Duodenal mucosa (tissue), 2 donors: ENCODE measurements around the gene CEP135.
A peak's percentile ranks its signal among the peaks of the same experiment; 100 is the strongest.

ENCODE experiments used
- H3K27ac ChIP-seq: one replicate; pipeline ENCODE4 v1.7.0; 2013; ENCODE audit warnings: low read depth, low read length
- H3K27me3 ChIP-seq, 2 donors: one replicate each; pipeline ENCODE4 v1.7.0; 2013; ENCODE audit warnings: low read length in 2 of 2, control low read depth in 1 of 2; ENCODE audit not compliant: insufficient read depth in 2 of 2, control insufficient read depth in 1 of 2
- H3K36me3 ChIP-seq, 2 donors: one replicate each; pipeline ENCODE4 v1.7.0; 2013; ENCODE audit warnings: low read length in 2 of 2, control low read depth in 1 of 2; ENCODE audit not compliant: insufficient read depth in 2 of 2, control insufficient read depth in 1 of 2
- H3K4me1 ChIP-seq, 2 donors: one replicate each; pipeline ENCODE4 v1.7.0; 2013; ENCODE audit warnings: low read length in 2 of 2, control low read depth in 1 of 2; ENCODE audit not compliant: insufficient read depth in 2 of 2, control insufficient read depth in 1 of 2
- H3K4me3 ChIP-seq, 2 donors: one replicate each; pipeline ENCODE4 v1.7.0; 2013; ENCODE audit warnings: low read length in 2 of 2, low read depth in 1 of 2
- H3K9ac ChIP-seq, 2 donors: one replicate each; pipeline ENCODE4 v1.7.0; 2013; ENCODE audit warnings: low read length in 2 of 2, low read depth in 1 of 2
- H3K9me3 ChIP-seq, 2 donors: one replicate each; pipeline ENCODE4 v1.7.0; 2013; ENCODE audit warnings: low read length in 2 of 2, control low read depth in 1 of 2; ENCODE audit not compliant: control insufficient read depth in 1 of 2

CEP135 gene

GRCh38 chr4:56004235-56004634 lies 55.5 kb downstream of the CEP135 start:
- no peak overlapping the region for H3K4me3 ChIP-seq
- peaks cover 0 to 23% of the 10 kb centered on the region in 2 donors for H3K36me3 ChIP-seq
- H3K9ac ChIP-seq = no peak overlapping the region
- H3K4me1 ChIP-seq = no peaks in the 10 kb centered on the region
- no peaks in the 10 kb centered on the region for H3K27me3 ChIP-seq
- H3K27ac ChIP-seq = no peak overlapping the region
- no peaks in the 10 kb centered on the region for H3K9me3 ChIP-seq

- H3K36me3 ChIP-seq = peaks cover 3 to 13% of the 10 kb centered on the region in 2 donors
- H3K27me3 ChIP-seq = no peaks in the 10 kb centered on the region
- no peak overlapping the region for H3K4me3 ChIP-seq
- no peaks in the 10 kb centered on the region for H3K9me3 ChIP-seq
- H3K4me1 ChIP-seq = no peaks in the 10 kb centered on the region
- H3K27ac ChIP-seq = no peak overlapping the region
- H3K9ac ChIP-seq = no peak overlapping the region
Observed at GRCh38 chr4:56007154-56007553, 58.4 kb downstream of the CEP135 start.

DNA sequence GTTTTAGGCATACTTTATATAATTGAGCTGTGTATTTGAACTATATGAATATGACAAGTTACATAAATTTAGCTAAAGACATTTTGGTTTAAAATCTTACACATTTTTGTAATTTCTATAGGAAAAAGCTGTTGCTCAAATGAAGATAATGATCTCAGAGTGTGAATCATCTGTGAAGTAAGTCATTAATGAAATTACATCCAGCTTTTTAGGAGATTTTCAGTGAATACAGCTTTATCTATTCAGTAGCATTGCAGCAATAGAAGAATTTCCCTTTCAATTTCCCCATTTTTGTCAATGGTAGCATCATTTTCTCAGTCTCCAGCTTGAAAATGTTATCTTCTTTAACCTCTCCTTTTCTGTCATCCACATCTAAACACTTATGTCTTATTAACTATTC lies 59.5 kb downstream of the CEP135 start:
- H3K36me3 ChIP-seq = peaks cover 3 to 19% of the 10 kb centered on the region in 2 donors
- H3K27ac ChIP-seq = no peak overlapping the region
- H3K9me3 ChIP-seq = no peaks in the 10 kb centered on the region
- H3K4me3 ChIP-seq = no peak overlapping the region
- H3K4me1 ChIP-seq = no peaks in the 10 kb centered on the region
- H3K9ac ChIP-seq = no peak overlapping the region
- no peaks in the 10 kb centered on the region for H3K27me3 ChIP-seq

GRCh38 chr4:56026596-56026995 lies 77.9 kb downstream of the CEP135 start:
- H3K27me3 ChIP-seq = no peaks in the 10 kb centered on the region
- H3K36me3 ChIP-seq = peaks cover 11 to 27% of the 10 kb centered on the region in 2 donors
- H3K9me3 ChIP-seq = peaks cover 0 to 3% of the 10 kb centered on the region in 2 donors
- H3K27ac ChIP-seq = no peak overlapping the region
- no peak overlapping the region for H3K4me3 ChIP-seq
- H3K9ac ChIP-seq = no peak overlapping the region
- H3K4me1 ChIP-seq = no peaks in the 10 kb centered on the region

DNA sequence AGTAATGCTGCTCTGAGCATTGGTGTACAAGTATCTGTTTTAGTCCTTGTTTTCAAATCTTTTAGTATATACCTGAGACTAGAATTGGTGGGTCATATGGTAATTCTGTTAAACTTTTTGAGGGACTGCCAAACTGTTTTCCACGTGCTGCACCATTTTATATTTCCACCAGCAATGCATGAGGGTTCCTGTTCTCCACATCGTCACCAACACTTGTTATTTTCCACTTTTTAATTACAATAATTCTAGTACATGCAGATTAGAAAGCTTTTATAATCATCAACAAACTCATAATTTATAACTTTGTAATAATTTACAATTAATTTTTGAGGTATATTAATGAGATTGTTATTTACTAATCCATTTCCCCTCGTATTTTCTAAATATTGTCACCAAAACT lies 79.4 kb downstream of the CEP135 start:
- Histone ChIP-seq H3K9me3 (peaks cover 0 to 3% of the 10 kb centered on the region in 2 donors), H3K36me3 (peaks cover 11 to 27% of the 10 kb centered on the region in 2 donors), H3K4me3 (no peak overlapping the region), H3K27me3 (no peaks in the 10 kb centered on the region), H3K4me1 (no peaks in the 10 kb centered on the region), H3K9ac (no peak overlapping the region), H3K27ac (no peak overlapping the region)

- Histone ChIP-seq H3K36me3 (no peaks in the 10 kb centered on the region), H3K9me3 (no peaks in the 10 kb centered on the region), H3K4me3 (no peak overlapping the region), H3K27ac (no peak overlapping the region), H3K27me3 (no peaks in the 10 kb centered on the region), H3K4me1 (no peaks in the 10 kb centered on the region), H3K9ac (no peak overlapping the region)
Observed at GRCh38 chr4:56038487-56039162, 89.9 kb downstream of the CEP135 start.

DNA sequence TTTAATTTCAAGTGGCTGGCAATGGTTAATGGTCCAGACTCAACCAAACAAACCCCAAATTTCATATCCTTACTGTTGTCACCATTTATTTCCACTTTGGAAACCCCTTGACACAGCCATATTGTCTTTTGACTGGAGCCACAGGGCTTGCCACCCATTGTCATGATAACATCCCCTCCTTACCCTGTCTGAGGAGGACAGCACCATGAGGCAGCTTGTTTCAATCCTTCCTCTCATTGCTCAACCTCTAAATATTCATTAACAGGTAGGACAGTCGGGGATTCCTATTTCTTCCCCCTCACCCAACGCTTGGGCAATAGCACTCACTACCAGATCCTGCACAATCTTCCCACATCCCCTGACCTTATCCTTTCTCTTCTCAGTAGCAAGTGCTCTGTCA lies 92.1 kb downstream of the CEP135 start:
- no peak overlapping the region for H3K27ac ChIP-seq
- no peak overlapping the region for H3K9ac ChIP-seq
- H3K4me3 ChIP-seq = no peak overlapping the region
- H3K9me3 ChIP-seq = no peaks in the 10 kb centered on the region
- H3K36me3 ChIP-seq = no peaks in the 10 kb centered on the region
- no peaks in the 10 kb centered on the region for H3K27me3 ChIP-seq
- no peaks in the 10 kb centered on the region for H3K4me1 ChIP-seq

- no peak overlapping the region for H3K4me3 ChIP-seq
- H3K27ac ChIP-seq = no peak overlapping the region
- no peaks in the 10 kb centered on the region for H3K4me1 ChIP-seq
- H3K36me3 ChIP-seq = no peaks in the 10 kb centered on the region
- H3K9me3 ChIP-seq = no peaks in the 10 kb centered on the region
- no peaks in the 10 kb centered on the region for H3K27me3 ChIP-seq
- H3K9ac ChIP-seq = no peak overlapping the region
Observed at GRCh38 chr4:56042225-56042624, 93.5 kb downstream of the CEP135 start.

- H3K9ac ChIP-seq = peak overlapping the region; percentile 26 to 61
- H3K4me3 ChIP-seq = peak overlapping the region; percentile 67 to 83
- no peaks in the 10 kb centered on the region for H3K27me3 ChIP-seq
- no peaks in the 10 kb centered on the region for H3K9me3 ChIP-seq
- H3K4me1 ChIP-seq = peaks cover 7 to 9% of the 10 kb centered on the region in 2 donors
- no peak overlapping the region for H3K27ac ChIP-seq
- no peaks in the 10 kb centered on the region for H3K36me3 ChIP-seq
Observed at GRCh38 chr4:56048383-56048701, 99.6 kb downstream of the CEP135 start.

GRCh38 chr4:56048702-56049431 lies 100.1 kb downstream of the CEP135 start:
- Histone ChIP-seq H3K9ac (peak overlapping the region; percentile 59 to 61), H3K27ac (no peak overlapping the region), H3K36me3 (no peaks in the 10 kb centered on the region), H3K27me3 (no peaks in the 10 kb centered on the region), H3K4me1 (peaks cover 7 to 9% of the 10 kb centered on the region in 2 donors), H3K4me3 (peak overlapping the region; percentile 80 to 83), H3K9me3 (no peaks in the 10 kb centered on the region)
